Liver (tissue), 3 donors: ENCODE data around the gene ATP5F1D.

Source experiments
- FOXA1 ChIP-seq: IDR thresholded peaks from 2 replicates; pipeline ENCODE4 v1.6.1; 2016; ENCODE audit warnings: antibody characterized with exemption
- JUND ChIP-seq, 2 donors: IDR thresholded peaks; 2 replicates each; pipeline ENCODE4 v1.6.1; 2016; ENCODE audit warnings: antibody characterized with exemption in 2 of 2
- MAX ChIP-seq: IDR thresholded peaks from 2 replicates; pipeline ENCODE4 v1.6.1; 2016; ENCODE audit warnings: antibody characterized with exemption
- YY1 ChIP-seq: IDR thresholded peaks from 2 replicates; pipeline ENCODE4 v1.6.1; 2016; ENCODE audit warnings: antibody characterized with exemption, mild to moderate bottlenecking
- TF ChIP-seq, protein P1 (sequence below): fragments of 150-350 bp; IDR thresholded peaks from 2 replicates; pipeline ENCODE4 v1.5.1; 2017; ENCODE audit warnings: improper control_type of control experiment, low read depth, low read length; ENCODE audit not compliant: missing input control
- TF ChIP-seq, protein P2 (sequence below): IDR thresholded peaks from 2 replicates; pipeline ENCODE4 v1.6.1; 2016; ENCODE audit warnings: antibody characterized with exemption
- donor health status: healthy.
- donor health status: healthy.

- TF ChIP-seq MAX: no peak
- TF ChIP-seq YY1: no peak
- TF ChIP-seq, protein P1, sequence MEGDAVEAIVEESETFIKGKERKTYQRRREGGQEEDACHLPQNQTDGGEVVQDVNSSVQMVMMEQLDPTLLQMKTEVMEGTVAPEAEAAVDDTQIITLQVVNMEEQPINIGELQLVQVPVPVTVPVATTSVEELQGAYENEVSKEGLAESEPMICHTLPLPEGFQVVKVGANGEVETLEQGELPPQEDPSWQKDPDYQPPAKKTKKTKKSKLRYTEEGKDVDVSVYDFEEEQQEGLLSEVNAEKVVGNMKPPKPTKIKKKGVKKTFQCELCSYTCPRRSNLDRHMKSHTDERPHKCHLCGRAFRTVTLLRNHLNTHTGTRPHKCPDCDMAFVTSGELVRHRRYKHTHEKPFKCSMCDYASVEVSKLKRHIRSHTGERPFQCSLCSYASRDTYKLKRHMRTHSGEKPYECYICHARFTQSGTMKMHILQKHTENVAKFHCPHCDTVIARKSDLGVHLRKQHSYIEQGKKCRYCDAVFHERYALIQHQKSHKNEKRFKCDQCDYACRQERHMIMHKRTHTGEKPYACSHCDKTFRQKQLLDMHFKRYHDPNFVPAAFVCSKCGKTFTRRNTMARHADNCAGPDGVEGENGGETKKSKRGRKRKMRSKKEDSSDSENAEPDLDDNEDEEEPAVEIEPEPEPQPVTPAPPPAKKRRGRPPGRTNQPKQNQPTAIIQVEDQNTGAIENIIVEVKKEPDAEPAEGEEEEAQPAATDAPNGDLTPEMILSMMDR: no peak
- TF ChIP-seq JUND (IDR thresholded peaks at IDR 0.05): no peak
- TF ChIP-seq, protein P2, sequence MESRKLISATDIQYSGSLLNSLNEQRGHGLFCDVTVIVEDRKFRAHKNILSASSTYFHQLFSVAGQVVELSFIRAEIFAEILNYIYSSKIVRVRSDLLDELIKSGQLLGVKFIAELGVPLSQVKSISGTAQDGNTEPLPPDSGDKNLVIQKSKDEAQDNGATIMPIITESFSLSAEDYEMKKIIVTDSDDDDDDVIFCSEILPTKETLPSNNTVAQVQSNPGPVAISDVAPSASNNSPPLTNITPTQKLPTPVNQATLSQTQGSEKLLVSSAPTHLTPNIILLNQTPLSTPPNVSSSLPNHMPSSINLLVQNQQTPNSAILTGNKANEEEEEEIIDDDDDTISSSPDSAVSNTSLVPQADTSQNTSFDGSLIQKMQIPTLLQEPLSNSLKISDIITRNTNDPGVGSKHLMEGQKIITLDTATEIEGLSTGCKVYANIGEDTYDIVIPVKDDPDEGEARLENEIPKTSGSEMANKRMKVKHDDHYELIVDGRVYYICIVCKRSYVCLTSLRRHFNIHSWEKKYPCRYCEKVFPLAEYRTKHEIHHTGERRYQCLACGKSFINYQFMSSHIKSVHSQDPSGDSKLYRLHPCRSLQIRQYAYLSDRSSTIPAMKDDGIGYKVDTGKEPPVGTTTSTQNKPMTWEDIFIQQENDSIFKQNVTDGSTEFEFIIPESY: no peak
- TF ChIP-seq FOXA1: no peak
Measured at GRCh38 chr19:1263188-1263587, 21.6 kb downstream of the ATP5F1D start.
